ENCODE results near the gene GAMT. TPM values are rescaled to one million over a fixed set of nuclear protein-coding genes. Genes with fewer than 3 reads are reported as not detected.

GAMT gene
- total and polyA plus RNA-seq, 2 of the 13 experiments (the other 11 are each of a cell fraction or from before 2014, with no cell fraction given), result 115 to 124 TPM

DNA sequence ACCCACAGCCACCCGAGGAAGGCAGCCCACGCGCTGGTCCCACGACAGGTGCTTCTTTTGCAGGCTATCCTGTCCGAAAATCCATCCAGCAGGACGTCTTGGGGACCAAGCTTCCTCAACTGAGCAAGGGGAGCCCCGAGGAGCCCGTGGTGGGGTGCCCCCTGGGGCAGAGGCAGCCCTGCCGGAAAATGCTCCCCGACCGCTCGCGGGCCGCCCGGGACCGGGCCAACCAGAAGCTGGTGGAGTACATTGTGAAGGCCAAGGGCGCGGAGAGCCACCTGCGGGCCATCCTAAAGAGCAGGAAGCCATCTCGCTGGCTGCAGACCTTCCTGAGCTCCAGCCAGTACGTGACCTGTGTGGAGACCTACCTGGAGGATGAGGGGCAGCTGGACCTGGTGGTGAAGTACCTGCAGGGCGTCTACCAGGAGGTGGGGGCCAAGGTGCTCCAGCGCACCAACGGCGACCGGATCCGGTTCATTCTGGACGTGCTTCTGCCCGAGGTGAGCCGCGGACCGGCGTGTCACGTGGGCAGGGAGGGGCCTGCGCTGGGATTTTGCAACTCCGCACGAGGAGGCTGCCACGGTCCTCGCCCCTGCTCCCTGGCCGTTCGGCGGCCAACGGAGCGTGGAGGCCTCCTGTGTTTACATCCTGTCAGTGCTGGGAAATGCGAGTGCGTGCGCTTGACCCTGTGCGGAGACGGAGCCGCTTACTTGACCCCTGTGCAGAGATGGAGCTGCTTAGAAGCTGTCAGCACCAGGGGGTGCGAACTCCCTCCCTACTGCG, 30.6 kb downstream of the GAMT start:
- DNase-seq (ENCODE audit: low spot score), result no peak
- Histone ChIP-seq H3K9me3 (ENCODE audit: low read length) (no peaks in the 10 kb centered on the region), H3K79me2 (ENCODE audit: insufficient read depth, low read length) (no peaks in the 10 kb centered on the region), H3K27ac (ENCODE audit: extremely low read length, insufficient read depth, low read length) (no peak overlapping the region), H4K20me1 (ENCODE audit: insufficient read depth, low read length) (no peaks in the 10 kb centered on the region), H3K4me3 (replicated peaks in 1 of 3; ENCODE audit: insufficient read depth in 1 of 3, low read depth in 2 of 3, low read length in 3 of 3) (no peak overlapping the region), H3K9ac (ENCODE audit: insufficient read depth, low read depth, low read length) (0 out of 2 replicates have a peak overlapping the region, but pooled peaks have one; percentile 22), H2AFZ (ENCODE audit: low read length) (no peak overlapping the region), H3K4me2 (ENCODE audit: low read depth, low read length) (no peak overlapping the region), H3K27me3 (ENCODE audit: control insufficient read depth in 1 of 2, insufficient read depth in 2 of 2, low read length in 2 of 2) (no peaks in the 10 kb centered on the region), H3K36me3 (replicated peaks in 1 of 2; ENCODE audit: control insufficient read depth in 1 of 2, insufficient read depth in 2 of 2, low read length in 2 of 2) (peaks cover 13 to 25% of the 10 kb centered on the region in 2 experiments), H3K4me1 (ENCODE audit: insufficient read depth, low read length) (peaks cover 38% of the 10 kb centered on the region)
- intact Hi-C loops (cut with micrococcal nuclease; ENCODE audit: unreplicated experiment), result loop anchor here (5.0 kb wide), 1 partner anchor 53 kb away; no protein-coding TSS in a partner anchor
- no peak for FAIRE-seq
- WGBS (ENCODE audit: low lambda C conversion rate), result 99% methylated on average over 44 of the region's 52 CpGs
- in situ Hi-C loops (cut with HindIII; ENCODE audit: extremely low pct_ligation_motif_present, low pct_unique_long_range_greater_than_20kb), result loop anchor here (5.0 kb wide), 1 partner anchor 88 kb away; no protein-coding TSS in a partner anchor
- no peak for ATAC-seq
- no TSS peak for BruUV-seq (replicated peaks)
- CTCF ChIA-PET (ENCODE audit: low intra/inter-chr PET ratio, low total read pairs), result no interaction called here
- TF ChIP-seq ONECUT2 (CRISPR knock-in tag; IDR thresholded peaks at IDR 0.05), result no peak
- no peak for TF ChIP-seq FOSL2 (CRISPR knock-in tag; IDR thresholded peaks at IDR 0.05)
- TF ChIP-seq RXRA (CRISPR knock-in tag; IDR thresholded peaks at IDR 0.05), result peak; percentile 21; the same call in 1 of the 2 replicates
- TF ChIP-seq ZNF432 (CRISPR knock-in tag; IDR thresholded peaks at IDR 0.05; ENCODE audit: borderline replicate concordance), result no peak
- TF ChIP-seq GABPA (IDR thresholded peaks at IDR 0.05; ENCODE audit: low read depth, low read length), result no peak
- TF ChIP-seq GABPA (CRISPR knock-in tag; IDR thresholded peaks at IDR 0.05; ENCODE audit: low read depth), result no peak
- TF ChIP-seq HIVEP1 (CRISPR knock-in tag; IDR thresholded peaks at IDR 0.05), result no peak
- peak; percentile 48; the same call in 1 of the 2 replicates for TF ChIP-seq RBFOX2 (IDR thresholded peaks at IDR 0.05; ENCODE audit: low read depth, low read length)
- 0 out of 2 replicates have a peak, but pooled peaks have one; percentile 30 for TF ChIP-seq ZBTB38 (CRISPR knock-in tag; IDR thresholded peaks at IDR 0.05)
- TF ChIP-seq AGO2 (optimal IDR thresholded peaks at IDR 0.05; ENCODE audit: low read depth, low read length), result peak; percentile 55
- no peak for TF ChIP-seq NKX3-1 (CRISPR knock-in tag; IDR thresholded peaks at IDR 0.05)
- TF ChIP-seq U2AF2 (IDR thresholded peaks at IDR 0.05; ENCODE audit: low read depth, low read length), result no peak
- TF ChIP-seq, protein P1, sequence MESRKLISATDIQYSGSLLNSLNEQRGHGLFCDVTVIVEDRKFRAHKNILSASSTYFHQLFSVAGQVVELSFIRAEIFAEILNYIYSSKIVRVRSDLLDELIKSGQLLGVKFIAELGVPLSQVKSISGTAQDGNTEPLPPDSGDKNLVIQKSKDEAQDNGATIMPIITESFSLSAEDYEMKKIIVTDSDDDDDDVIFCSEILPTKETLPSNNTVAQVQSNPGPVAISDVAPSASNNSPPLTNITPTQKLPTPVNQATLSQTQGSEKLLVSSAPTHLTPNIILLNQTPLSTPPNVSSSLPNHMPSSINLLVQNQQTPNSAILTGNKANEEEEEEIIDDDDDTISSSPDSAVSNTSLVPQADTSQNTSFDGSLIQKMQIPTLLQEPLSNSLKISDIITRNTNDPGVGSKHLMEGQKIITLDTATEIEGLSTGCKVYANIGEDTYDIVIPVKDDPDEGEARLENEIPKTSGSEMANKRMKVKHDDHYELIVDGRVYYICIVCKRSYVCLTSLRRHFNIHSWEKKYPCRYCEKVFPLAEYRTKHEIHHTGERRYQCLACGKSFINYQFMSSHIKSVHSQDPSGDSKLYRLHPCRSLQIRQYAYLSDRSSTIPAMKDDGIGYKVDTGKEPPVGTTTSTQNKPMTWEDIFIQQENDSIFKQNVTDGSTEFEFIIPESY (CRISPR knock-in tag; IDR thresholded peaks at IDR 0.05), result peak; percentile 48; the same call in 1 of the 2 replicates
- TF ChIP-seq HNRNPUL1 (IDR thresholded peaks at IDR 0.05; ENCODE audit: low read depth, low read length), result no peak
- POLR2A ChIA-PET, result interaction anchor here (1.2 to 1.3 kb wide), 3 partner anchors 55 to 102 kb away, joined by 3 to 7 read pairs (median 5); partner anchors contain the start of gene CIRBP

Measured in HepG2 (cell line).